Activated naive CD4-positive, alpha-beta T cell treated with anti-CD3 and anti-CD28 coated beads, Interleukin-2, amount 10 ng/mL, durations not matched to agents 5 hours and 36 hours (primary cell): Measurements from ENCODE around the gene EFNA1. TPM values are rescaled to one million over a fixed set of nuclear protein-coding genes. Genes with fewer than 3 reads are reported as not detected.

ENCODE experiments used
- total RNA-seq, 2 experiments: library from RNA; stranded (reverse); gene quantifications; one replicate each; pipeline ENCODE4 v1.2.3, GENCODE V29; 2021

Gene EFNA1
- under 1 TPM; 0.25 to 0.26 TPM for total RNA-seq

GRCh38 chr1:155127105-155127966 is at the start of gene EFNA1:
EFNA1 (plus strand) TSS chr1:155127876; CDS start chr1:155127978, 102 bp downstream.

GRCh38 chr1:155078469-155079209 is 49.0 kb upstream of the EFNA1 start, which contains the start of gene EFNA3:
EFNA3 (plus strand) TSS chr1:155078837; CDS start chr1:155078942, 105 bp downstream.

GRCh38 chr1:155135415-155136028 is 7.8 kb downstream of the EFNA1 start, which contains the start of gene SLC50A1:
SLC50A1 (plus strand) TSS chr1:155135852; CDS start chr1:155135912, 60 bp downstream.

GRCh38 chr1:155139895-155140629 is 12.4 kb downstream of the EFNA1 start, which contains the start of gene DPM3:
DPM3 (minus strand) TSS chr1:155140531; CDS start chr1:155140240, 291 bp downstream.

GRCh38 chr1:155172732-155173477 is 45.2 kb downstream of the EFNA1 start, which contains the start of gene KRTCAP2:
KRTCAP2 (minus strand) TSS chr1:155173304; CDS start chr1:155173224, 80 bp downstream.

GRCh38 chr1:155173478-155174323 is 46.0 kb downstream of the EFNA1 start, which contains the start of gene TRIM46:
TRIM46 (plus strand) TSS chr1:155173849; CDS start chr1:155173967, 118 bp downstream.

Other genes with a start within 250 kb of the EFNA1 start
- gene PMVK, start 191.2 kb upstream of the EFNA1 start, total RNA-seq: 10 to 100 TPM; 29.6 to 33.1 TPM
- gene PBXIP1, start 171.8 kb upstream of the EFNA1 start, total RNA-seq: 100 to 1,000 TPM; 101 to 102 TPM
- gene PYGO2, start 166.1 kb upstream of the EFNA1 start, total RNA-seq: 10 to 100 TPM; 42.7 to 43.0 TPM
- gene SHC1, start 157.1 kb upstream of the EFNA1 start, total RNA-seq: 10 to 100 TPM; 66.7 to 72.8 TPM
- gene CKS1B, start 153.2 kb upstream of the EFNA1 start, total RNA-seq: 100 to 1,000 TPM; 104 to 118 TPM
- gene FLAD1, start 144.5 kb upstream of the EFNA1 start, total RNA-seq: 10 to 100 TPM; 34.2 to 38.9 TPM
- 1 to 10 TPM in 1 of 2 experiments, under 1 TPM in 1; 0.63 to 1.2 TPM for gene LENEP, start 134.3 kb upstream of the EFNA1 start, total RNA-seq
- gene ZBTB7B, start 125.1 kb upstream of the EFNA1 start, total RNA-seq: 100 to 1,000 TPM; 119 TPM
- 1 to 10 TPM in 1 of 2 experiments, under 1 TPM in 1; 0.79 to 1.2 TPM for gene DCST2, start 94.1 kb upstream of the EFNA1 start, total RNA-seq
- gene DCST1, start 94.1 kb upstream of the EFNA1 start, total RNA-seq: not detected
- gene ADAM15, start 76.6 kb upstream of the EFNA1 start, total RNA-seq: 10 to 100 TPM; 50.6 to 50.7 TPM
- gene EFNA4, start 64.1 kb upstream of the EFNA1 start, total RNA-seq: 1 to 10 TPM; 9.0 to 9.6 TPM
- 1 to 10 TPM; 4.1 to 4.2 TPM for gene EFNA3, start 49.0 kb upstream of the EFNA1 start, total RNA-seq
- gene SLC50A1, start 8.0 kb downstream of the EFNA1 start, total RNA-seq: 10 to 100 TPM; 44.1 to 49.0 TPM
- 10 to 100 TPM; 60.3 to 66.8 TPM for gene DPM3, start 12.7 kb downstream of the EFNA1 start, total RNA-seq
- gene KRTCAP2, start 45.4 kb downstream of the EFNA1 start, total RNA-seq: 100 to 1,000 TPM; 173 to 190 TPM
- 10 to 100 TPM; 16.4 to 19.1 TPM for gene TRIM46, start 46.0 kb downstream of the EFNA1 start, total RNA-seq
- 10 to 100 TPM; 28.2 to 31.5 TPM for gene THBS3, start 80.0 kb downstream of the EFNA1 start, total RNA-seq
- gene MTX1, start 80.8 kb downstream of the EFNA1 start, total RNA-seq: 10 to 100 TPM; 30.3 to 30.6 TPM
- 10 to 100 TPM; 21.1 to 23.2 TPM for gene ENTREP3, start 127.6 kb downstream of the EFNA1 start, total RNA-seq
- 10 to 100 TPM; 83.3 to 85.5 TPM for gene SCAMP3, start 134.5 kb downstream of the EFNA1 start, total RNA-seq
- 100 to 1,000 TPM; 100 to 104 TPM for gene CLK2, start 145.6 kb downstream of the EFNA1 start, total RNA-seq
- gene HCN3, start 149.6 kb downstream of the EFNA1 start, total RNA-seq: 1 to 10 TPM; 4.3 TPM
- gene PKLR, start 173.6 kb downstream of the EFNA1 start, total RNA-seq: not detected
- 100 to 1,000 TPM; 277 to 292 TPM for gene FDPS, start 181.0 kb downstream of the EFNA1 start, total RNA-seq
- 10 to 100 TPM; 22.4 to 24.5 TPM for gene RUSC1, start 193.0 kb downstream of the EFNA1 start, total RNA-seq